ENCODE data around the gene CLIP4. TPM values are rescaled to one million over a fixed set of nuclear protein-coding genes. Genes with fewer than 3 reads are reported as not detected.

The CLIP4 gene
- total and polyA plus RNA-seq, 10 of the 15 experiments (the other 5 are each of a cell fraction or from before 2014, with no cell fraction given), result 5.5 to 34.9 (median 16.8) TPM

DNA sequence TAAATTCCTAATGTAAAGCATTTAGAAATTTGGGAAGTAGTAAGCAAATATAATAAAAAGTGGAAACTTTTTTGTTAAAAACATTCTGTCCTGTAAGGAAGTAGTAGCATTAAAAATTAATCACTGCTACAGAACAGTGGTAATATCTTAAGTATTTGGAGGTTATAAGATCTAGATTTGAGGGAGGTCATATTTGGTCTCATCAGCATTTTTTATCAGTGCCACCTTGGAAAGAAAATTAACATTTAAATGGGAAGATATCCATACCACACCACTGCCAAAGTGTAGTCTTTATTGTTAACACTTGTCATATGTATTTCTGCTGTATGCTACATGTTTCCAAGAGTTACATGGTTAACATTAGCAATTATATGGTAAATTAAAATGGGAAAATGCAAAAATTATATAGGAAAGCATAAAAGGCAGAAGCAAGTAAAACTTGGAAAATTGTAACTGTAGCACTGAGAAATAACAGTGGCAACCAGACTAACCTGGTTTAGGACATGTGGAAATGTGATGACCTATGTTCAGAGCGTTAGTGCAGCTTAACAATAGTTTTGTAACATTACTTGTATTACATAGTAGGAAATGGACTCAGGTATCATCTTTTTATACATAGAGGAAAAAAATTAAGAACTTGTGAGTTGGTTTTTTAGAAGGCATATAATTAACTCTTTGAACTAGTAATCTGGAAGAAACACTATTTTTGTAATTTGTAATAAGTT, 47.2 kb downstream of the CLIP4 start (continued):
- TF ChIP-seq, protein P1, sequence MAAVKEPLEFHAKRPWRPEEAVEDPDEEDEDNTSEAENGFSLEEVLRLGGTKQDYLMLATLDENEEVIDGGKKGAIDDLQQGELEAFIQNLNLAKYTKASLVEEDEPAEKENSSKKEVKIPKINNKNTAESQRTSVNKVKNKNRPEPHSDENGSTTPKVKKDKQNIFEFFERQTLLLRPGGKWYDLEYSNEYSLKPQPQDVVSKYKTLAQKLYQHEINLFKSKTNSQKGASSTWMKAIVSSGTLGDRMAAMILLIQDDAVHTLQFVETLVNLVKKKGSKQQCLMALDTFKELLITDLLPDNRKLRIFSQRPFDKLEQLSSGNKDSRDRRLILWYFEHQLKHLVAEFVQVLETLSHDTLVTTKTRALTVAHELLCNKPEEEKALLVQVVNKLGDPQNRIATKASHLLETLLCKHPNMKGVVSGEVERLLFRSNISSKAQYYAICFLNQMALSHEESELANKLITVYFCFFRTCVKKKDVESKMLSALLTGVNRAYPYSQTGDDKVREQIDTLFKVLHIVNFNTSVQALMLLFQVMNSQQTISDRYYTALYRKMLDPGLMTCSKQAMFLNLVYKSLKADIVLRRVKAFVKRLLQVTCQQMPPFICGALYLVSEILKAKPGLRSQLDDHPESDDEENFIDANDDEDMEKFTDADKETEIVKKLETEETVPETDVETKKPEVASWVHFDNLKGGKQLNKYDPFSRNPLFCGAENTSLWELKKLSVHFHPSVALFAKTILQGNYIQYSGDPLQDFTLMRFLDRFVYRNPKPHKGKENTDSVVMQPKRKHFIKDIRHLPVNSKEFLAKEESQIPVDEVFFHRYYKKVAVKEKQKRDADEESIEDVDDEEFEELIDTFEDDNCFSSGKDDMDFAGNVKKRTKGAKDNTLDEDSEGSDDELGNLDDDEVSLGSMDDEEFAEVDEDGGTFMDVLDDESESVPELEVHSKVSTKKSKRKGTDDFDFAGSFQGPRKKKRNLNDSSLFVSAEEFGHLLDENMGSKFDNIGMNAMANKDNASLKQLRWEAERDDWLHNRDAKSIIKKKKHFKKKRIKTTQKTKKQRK (IDR thresholded peaks at IDR 0.05; ENCODE audit: low read depth, low read length), result no peak
- TF ChIP-seq BMI1 (IDR thresholded peaks at IDR 0.05; ENCODE audit: borderline replicate concordance) (no peak), DPF2 (IDR thresholded peaks at IDR 0.05) (no peak), WRNIP1 (IDR thresholded peaks at IDR 0.05; ENCODE audit: borderline replicate concordance, low read depth, low read length) (no peak), ZSCAN29 (IDR thresholded peaks at IDR 0.05) (no peak), BHLHE40 (IDR thresholded peaks at IDR 0.05; ENCODE audit: borderline replicate concordance in 1 of 2, low read depth in 2 of 2, low read length in 1 of 2) (no peak), HDGF (IDR thresholded peaks at IDR 0.05) (no peak), CHD1 (IDR thresholded peaks at IDR 0.05; ENCODE audit: low read depth, low read length) (no peak)
- TF ChIP-seq, protein P2, sequence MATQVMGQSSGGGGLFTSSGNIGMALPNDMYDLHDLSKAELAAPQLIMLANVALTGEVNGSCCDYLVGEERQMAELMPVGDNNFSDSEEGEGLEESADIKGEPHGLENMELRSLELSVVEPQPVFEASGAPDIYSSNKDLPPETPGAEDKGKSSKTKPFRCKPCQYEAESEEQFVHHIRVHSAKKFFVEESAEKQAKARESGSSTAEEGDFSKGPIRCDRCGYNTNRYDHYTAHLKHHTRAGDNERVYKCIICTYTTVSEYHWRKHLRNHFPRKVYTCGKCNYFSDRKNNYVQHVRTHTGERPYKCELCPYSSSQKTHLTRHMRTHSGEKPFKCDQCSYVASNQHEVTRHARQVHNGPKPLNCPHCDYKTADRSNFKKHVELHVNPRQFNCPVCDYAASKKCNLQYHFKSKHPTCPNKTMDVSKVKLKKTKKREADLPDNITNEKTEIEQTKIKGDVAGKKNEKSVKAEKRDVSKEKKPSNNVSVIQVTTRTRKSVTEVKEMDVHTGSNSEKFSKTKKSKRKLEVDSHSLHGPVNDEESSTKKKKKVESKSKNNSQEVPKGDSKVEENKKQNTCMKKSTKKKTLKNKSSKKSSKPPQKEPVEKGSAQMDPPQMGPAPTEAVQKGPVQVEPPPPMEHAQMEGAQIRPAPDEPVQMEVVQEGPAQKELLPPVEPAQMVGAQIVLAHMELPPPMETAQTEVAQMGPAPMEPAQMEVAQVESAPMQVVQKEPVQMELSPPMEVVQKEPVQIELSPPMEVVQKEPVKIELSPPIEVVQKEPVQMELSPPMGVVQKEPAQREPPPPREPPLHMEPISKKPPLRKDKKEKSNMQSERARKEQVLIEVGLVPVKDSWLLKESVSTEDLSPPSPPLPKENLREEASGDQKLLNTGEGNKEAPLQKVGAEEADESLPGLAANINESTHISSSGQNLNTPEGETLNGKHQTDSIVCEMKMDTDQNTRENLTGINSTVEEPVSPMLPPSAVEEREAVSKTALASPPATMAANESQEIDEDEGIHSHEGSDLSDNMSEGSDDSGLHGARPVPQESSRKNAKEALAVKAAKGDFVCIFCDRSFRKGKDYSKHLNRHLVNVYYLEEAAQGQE (IDR thresholded peaks at IDR 0.05; ENCODE audit: low read depth, low read length), result no peak

Measured in GM12878 (cell line).